Right forelimb (tissue), 1 donor: ENCODE results near the gene COL25A1.
"Not testable (repeated sequence)": the region's sequence is repeated elsewhere in the genome, so short reads cannot be mapped to it uniquely, and the experiment has no call there.

Experiments
- DNase-seq: peaks from one replicate; pipeline ENCODE4 v3.0.0-alpha.2; 2018

COL25A1 gene

DNA sequence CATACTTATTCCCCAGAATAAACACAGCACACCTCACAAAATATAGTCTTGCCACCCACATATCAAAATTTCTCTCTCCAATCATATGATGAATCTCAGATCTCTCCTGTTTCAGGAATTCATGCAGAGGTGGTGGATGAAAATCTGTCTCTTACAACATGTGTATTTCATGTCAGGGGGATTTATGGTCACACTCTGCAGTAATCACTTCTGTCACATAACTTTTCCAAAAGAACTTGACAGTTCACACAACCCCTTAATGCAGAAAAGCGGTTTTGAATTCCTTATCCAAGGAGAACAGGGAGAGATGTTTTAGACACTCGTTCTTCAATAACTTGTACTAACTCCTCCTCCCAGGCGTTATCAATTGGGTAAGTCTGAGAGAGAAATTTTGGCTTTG lies 359.1 kb downstream of the COL25A1 start:
- no peak for DNase-seq

DNA sequence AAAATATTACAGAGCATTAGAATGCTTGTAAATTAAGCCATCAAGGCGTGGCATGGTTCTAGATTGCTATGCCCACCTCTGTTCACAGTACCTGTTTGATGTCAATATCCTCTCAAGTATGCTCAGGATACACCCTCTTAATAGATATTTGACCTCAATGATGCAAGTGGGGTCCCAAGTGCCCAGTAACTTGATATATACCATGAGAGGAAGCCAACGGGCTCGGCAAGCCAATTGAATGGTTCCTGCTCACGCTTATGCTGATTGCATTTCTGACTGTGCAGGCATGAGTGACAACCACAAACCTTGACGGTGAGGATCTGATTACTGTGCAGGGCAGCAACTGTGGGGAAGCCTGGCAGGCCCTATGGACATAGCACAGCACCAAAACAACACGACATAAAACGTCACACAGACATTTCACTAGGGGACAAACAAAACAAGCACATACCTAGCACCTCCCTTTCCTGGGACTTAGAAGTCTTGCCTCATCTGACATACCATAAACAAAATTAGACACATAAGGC lies 360.5 kb downstream of the COL25A1 start:
- DNase-seq, result no peak

- no peak for DNase-seq
Observed at GRCh38 chr4:108940634-108941033, 361.8 kb downstream of the COL25A1 start.

- no peak for DNase-seq
Observed at GRCh38 chr4:108940149-108940548, 362.3 kb downstream of the COL25A1 start.

GRCh38 chr4:108937066-108937465 lies 365.4 kb downstream of the COL25A1 start:
- no peak for DNase-seq

DNA sequence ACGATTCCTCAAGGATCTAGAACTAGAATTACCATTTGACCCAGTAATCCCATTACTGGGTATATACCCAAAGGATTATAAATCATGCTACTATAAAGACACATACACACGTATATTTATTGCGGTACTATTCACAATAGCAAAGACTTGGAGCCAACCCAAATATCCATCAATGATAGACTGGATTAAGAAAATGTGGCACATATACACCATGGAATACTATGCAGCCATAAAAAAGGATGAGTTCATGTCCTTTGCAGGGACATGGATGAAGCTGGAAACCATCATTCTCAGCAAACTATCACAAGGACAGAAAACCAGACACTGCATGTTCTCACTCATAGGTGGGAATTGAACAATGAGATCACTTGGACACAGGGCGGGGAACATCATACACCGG lies 368.5 kb downstream of the COL25A1 start:
- not testable (repeated sequence) for DNase-seq

- DNase-seq, result no peak
Observed at GRCh38 chr4:108933046-108933445, 369.4 kb downstream of the COL25A1 start.

DNA sequence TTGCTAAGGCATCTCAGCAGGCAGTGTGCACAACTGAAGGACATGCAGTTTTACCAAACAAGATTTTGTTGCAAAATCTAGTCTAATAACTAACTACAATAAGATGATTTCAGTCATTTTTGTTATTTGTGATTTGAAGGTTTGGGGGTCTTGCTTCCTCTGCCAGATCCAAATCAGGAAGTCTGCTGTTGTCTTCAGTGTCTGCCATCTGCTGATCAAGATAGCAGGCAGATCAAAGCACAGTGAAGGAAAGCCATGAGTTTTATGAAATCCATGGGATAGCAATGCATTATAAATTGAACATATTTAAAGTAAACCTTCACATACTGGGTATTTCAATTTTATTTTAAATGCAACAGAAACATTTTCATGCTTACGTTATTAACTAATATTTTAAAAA lies 370.5 kb downstream of the COL25A1 start:
- no peak for DNase-seq

DNA sequence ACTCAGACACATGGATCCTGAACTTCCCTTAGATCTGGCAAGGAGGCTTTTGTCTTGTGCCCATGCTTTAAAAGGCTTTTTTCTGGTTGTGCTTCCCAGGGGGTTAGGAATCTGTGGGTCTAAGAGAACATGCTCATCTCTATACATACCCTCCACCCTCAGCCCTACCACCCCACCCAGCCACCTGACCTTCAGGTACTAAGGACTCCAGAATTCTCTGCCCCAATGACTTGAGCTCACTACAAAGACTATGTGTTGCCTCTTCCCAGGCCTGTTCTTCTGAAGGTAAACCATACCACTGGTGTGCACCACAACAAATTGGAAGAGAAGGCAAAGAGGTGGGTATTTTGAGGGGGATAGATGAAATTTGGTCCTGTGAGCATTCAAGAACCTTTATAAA lies 372.3 kb downstream of the COL25A1 start:
- DNase-seq, result no peak

DNA sequence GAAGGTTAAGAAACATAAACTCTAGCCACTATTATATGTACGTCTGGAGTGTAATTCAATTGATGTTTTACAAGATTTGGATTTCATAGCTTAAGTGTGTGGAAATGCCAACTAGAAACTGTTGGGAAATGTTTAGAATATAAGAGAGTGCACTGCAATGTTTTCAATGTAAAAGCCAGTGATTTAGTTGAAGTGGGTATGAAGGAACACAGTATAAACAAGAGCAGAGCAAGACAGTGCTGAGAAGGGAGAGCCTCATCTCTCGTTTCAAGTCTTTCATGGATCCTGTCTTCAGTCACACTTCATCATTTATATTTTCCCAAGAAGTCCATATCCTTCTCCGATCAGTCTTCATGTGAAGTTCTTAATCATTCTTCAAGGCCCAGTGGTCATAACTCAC lies 375.7 kb downstream of the COL25A1 start:
- DNase-seq, result no peak

GRCh38 chr4:108926061-108926460 lies 376.4 kb downstream of the COL25A1 start:
- no peak for DNase-seq

DNA sequence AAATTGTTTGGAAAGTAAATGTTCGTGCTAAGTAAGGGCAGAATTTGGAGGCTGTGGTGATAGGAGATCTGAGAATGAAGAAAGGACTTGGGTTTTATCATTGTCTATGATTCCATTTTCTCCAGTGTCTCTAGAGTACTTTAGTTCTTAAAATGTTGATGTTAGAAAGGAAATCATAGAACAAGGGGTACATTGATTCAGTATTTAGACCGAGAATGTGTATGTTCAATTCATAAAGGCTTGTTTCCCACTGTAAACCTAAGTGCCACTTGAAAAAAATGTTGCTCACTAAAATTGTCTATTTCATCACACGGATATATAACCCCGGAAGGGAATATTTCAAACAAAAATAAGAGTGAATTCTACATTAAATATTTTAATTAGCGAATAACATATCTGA lies 380.3 kb downstream of the COL25A1 start:
- DNase-seq, result no peak

- no peak for DNase-seq
Observed at GRCh38 chr4:108920395-108921087, 381.9 kb downstream of the COL25A1 start.

GRCh38 chr4:108919226-108919893 lies 383.1 kb downstream of the COL25A1 start:
- no peak for DNase-seq

DNA sequence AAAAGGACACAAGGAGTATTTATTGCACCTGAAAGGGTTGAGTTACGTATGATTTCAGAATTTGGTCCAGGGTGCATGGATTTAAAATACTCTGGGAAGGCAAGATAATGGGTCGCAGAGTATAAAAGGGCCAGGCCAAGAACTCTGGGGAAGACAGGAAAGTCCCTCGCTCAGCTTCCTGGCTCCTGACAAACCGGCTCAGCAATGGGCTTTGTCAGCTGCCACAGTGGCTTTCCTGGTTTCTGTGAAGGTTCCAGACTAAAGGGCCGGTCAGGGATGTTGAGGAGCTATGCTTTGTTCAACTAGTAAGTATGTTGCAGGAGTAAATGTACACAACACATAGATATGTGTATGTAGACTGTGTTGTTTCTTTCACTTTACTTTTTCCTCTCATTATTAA lies 385.2 kb downstream of the COL25A1 start:
- no peak for DNase-seq

DNA sequence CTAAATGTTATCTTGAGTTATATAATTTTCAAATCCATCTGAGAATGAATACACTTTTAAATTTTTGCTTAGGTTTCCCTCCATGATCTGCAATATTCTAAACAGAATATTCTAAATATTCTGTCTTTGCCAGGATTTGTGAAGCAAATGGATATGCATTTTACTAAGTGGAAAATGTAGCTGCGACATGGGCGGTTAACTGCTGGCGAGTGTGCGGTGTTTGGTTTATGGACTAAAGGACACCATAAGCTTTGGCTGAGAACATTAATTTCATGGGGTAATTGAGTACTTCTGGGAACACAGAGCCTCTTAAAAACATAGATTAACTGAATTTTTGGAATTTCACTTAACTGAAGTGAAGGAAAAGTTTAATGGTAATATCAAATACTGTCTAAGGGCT lies 385.8 kb downstream of the COL25A1 start:
- no peak for DNase-seq

- no peak for DNase-seq
Observed at GRCh38 chr4:108906866-108907367, 395.5 kb downstream of the COL25A1 start.

DNA sequence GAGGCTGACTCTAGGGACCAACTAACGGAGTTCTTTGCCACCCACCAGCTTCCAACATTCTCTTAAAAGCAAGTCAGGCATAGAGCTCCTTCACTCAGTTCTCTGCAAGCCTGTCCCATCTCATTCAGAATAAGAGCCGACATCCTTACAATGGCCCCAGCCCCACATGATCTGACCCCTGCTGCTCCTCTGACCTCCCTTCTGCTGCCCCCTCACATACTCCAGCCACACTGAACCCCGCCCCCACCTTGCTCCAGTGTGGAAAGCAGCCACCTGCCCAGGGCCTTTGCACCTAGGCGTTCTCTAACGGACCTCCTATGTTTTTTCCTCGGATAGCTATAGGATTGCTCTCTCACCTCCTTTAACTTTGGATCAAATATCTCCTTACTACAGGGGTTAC lies 396.5 kb downstream of the COL25A1 start:
- no peak for DNase-seq

DNA sequence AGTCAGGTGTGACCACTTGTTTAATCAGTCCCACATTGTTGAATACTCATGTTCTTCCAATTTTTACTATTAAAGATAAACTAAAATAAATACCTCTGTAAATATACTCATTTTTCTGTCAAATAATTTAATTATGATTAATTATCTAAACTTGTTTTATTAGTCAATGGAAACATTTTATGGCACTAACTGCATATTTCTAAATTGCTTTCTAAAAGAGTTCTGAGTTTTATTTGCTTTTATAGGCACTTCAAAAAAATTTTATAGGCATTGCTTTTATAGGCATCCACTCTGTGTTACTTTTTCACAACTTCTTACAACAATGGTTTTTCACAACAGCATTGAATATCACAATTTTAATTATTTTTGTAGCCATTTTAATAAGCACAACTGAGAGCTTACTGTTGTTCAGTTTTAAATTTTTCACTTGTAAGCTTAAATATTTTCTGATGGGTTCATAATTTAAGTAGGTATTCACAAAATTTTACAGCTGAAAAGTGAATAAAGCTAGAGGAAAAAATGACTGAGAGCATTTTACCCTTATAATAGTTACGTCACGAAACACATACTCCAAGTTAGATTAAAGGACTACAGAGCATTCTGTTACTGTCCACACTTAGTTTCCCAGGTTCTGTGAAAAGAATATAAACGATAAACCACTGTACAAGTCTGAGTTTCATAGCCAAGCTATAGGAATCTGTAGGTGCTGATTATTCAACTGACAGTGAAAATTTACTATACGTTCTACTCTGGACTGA lies 398.8 kb downstream of the COL25A1 start:
- no peak for DNase-seq

DNA sequence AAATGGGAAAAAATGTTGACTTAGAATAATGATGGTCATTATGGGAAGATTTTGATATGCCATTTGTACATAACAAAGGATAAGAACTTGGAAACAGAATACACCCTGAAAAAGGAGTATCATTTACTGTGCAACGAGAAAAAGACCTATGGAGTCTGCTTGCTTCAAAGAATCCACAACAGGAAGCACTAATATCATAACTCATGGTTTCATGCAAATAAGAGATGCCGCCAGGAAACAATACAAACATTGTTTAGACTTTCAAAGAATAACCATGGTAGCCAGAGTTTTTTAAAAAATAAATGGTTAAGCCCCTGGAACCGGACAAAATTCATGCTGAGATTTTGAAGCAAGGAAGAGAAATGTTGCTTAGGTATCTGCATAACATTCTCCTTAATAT lies 399.7 kb downstream of the COL25A1 start:
- no peak for DNase-seq

- DNase-seq, result no peak
Observed at GRCh38 chr4:108901291-108901690, 401.2 kb downstream of the COL25A1 start.

GRCh38 chr4:108900018-108900580 lies 402.4 kb downstream of the COL25A1 start:
- DNase-seq, result no peak

DNA sequence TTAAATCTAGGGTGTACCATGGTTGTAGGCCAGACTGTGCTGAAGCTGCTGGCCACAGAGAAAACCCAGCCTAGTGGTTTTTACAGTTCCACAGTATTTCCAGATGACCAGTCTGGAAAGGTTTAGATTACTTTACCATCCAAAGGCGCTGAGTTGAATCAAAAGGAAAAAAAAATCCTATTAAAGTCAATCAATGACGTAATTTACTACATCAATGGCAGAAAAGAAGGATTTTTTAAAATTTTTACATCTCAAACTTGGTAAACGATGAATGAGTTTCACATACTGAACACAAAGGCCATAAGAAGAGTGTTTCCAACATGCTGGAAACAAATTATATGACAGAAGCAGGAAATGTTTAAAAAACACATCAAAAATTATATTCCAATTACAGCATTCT lies 409.0 kb downstream of the COL25A1 start:
- DNase-seq, result no peak
